Measurements from ENCODE around the gene HAS3.

Gene HAS3

DNA sequence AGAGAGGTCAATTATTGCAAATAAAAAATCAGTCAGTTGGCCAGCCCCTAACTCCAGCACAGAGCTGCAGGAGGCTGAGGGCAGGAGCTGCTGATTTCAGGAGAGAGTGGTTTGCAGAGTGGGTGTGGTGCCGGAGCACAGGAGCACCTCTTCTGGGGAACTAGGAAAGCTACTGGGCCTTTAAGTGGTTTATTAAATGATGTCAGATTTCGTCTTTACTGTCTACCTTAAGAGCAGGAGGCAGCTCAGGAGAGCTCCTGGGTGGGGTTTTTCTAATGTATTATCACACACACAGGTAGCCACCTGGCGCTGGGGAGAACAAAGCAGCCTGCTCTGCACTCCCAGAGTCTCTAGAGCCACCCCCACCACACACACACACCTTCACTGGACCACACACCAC is 11.5 kb upstream of the HAS3 start:
- no peak for DNase-seq (ENCODE audit: low spot score)

DNA sequence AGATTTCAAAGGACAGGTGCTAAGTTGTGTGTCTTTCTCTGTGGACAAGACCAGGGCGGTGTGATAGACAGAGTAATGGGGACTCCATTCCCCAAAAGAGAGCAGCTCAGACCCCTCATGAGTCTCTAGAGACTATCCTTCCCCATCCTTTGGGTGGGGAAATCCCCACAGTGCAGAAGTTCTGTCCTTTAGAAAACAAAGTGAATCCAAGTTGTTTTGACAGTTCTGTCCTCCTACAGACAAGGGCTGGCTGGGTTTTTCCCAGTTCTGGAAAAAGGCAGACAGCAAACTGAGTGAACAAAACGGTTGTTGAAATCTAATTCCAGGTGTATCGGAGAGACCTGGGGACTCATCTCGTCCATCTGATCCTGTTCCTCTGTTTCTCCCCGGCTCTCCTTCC is 11.0 kb upstream of the HAS3 start:
- DNase-seq (ENCODE audit: low spot score) = no peak

DNA sequence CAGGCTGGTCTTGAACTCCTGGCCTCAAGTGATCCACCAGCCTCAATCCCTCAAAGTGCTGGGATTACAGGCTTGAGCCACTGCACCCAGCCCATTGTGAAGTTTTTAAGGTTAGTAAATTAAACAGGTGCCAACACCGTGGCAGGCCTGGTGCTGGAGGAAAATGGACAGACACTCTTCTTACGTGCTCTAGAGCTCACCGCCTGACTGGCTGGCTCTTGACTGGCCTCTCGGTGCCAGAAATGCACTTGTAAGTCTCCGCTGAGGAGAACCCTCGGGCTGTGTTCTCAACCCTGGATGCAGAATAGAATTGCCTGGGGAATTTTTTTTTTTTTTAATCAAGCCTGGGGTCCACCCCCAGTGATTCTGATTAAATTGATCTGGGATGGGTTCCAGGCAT is 10.3 kb upstream of the HAS3 start:
- DNase-seq (ENCODE audit: low spot score) = no peak

DNA sequence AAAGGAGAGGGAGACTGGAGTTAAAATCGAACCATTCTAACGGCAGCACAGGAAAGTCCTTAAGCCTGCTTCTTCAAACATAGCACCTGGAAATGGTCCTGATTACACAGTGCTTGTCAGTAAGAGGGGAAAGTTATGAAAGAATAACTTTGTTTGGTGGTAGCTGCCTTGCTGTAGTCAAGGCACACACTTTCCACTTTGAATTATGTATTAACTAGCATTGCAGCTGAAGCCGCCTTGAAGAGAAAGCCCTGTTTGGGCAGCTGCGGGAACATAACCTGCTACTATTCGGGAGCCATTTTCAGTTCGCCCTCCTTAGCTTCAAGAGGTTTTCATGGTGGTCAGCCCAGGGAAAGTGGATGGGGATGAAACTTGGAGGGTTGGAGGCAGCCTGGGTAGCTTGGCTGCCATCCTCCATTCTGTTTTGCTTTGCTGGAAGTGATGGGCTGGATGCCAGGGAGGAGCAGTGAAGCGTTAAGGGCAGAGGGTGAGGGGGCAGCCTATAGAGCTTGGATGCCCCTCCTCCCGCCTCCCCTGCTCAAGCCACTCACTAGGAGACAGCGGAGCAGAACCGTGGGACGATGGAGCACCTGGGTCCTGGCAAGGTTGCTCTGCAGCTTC is 5.3 kb upstream of the HAS3 start:
- DNase-seq (ENCODE audit: low spot score) = no peak

DNA sequence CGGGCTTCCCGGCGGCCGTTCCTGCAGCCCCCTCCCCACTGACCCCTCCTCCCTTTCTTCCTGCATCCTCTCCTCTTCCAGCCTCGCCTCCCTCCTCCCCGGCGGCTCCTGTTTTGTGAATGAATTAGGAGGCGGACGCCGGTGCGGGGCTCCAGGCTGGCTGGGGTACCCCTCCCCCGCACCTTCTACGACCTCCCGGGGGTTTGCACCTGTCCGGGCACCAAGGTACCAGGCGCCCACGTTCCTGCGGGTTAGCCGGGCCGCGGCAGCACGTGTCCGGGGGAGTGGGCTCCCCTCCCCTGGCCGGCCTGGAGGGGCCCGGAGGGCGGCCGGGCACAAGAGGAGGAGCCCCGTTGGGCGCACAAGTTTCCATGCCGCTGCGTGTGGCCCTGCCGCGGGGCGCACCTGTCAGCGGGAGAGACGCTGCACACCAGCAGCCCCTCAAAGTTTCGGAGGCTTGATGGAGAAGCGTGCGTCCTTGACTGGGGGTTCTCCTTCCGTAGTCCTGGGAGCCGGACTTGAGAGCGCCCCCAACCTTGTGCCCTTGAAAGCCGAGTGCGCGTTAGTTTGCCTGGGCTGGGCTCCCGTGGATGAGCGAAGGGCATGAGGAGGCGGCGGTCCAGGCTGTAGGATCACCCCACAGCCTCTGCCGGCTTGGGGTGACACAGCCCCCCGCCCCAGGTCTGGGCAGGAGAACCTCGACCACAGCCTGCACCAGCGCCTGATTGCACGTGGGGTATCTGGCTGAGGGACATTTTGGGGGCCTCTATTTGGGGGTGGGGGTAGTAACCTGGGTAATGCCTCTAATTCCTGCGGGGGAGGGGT is 1.2 kb downstream of the HAS3 start:
- no peak for DNase-seq (ENCODE audit: low spot score)

DNA sequence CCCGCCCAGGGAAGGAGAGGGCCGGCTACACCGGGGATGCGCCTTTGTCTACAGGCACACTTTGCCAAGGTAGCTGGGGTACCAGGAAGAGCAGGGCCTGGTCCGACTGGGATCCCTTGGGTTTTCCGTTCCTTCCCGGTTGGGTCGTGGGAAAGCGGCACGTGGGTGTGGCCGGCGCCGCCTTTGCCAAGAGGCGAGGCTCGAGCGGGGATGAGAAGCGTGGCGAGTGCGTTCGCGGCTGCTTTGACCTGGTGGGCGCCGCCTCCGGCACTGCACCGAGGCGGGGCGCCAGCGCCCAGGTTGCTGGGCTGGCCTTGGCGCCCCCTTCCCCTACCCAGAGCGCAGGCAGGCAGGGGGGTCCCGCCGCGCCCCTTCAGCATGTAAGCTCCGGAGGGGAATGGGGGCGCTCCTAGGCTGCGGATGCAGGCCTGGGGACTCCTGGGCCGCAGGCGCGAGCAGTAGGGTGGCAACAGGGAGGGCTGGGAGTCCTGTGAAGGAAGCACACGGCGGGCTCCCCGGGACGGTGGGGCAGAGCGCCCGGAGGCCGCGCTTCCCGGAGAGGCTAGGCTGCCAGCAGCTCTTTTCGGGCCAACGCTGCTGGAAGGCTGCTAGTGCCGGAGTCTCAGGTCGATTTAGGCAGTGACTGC is 2.0 kb downstream of the HAS3 start:
- DNase-seq (ENCODE audit: low spot score) = no peak

DNA sequence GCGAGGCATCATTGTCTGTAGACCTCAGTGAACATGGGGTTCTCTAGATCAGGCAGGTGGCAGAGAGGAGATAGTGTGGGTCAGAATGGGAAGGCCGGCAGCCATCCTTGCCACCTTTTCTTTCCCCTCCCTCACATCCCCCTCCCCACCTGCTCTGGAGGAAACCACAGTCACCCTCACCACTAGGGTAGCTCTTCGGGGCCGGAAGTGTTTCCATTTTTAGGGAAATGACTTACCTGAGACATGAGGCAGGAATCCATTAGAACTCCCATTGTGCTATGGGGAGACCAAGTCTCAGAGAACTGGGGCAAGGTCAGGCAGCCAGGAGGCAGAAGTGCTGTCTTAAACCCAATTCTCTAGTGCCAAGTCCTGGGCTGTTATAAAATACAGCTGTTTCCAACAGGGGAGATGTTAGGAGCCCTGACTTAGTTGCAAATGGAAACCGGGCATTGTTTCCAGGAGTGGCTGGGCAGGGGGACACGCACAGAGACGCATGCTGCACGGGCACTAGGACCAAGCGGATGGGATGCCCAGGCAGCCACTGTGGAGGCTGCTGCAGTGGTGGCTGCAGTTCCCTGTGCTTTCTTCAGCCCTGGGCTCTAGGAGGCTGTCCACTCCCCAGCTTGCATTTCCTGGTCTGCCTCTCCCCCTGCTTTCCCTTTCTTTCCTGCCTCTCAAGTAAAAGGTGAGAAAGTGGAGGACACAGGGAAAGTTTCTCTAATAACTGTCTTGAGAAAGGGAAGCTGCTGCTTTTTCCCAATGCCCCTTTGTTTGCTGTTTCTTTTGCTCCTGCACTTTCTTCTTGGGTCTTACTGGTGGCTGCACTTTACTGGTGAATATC is 2.8 kb downstream of the HAS3 start:
- DNase-seq (ENCODE audit: low spot score) = no peak

DNA sequence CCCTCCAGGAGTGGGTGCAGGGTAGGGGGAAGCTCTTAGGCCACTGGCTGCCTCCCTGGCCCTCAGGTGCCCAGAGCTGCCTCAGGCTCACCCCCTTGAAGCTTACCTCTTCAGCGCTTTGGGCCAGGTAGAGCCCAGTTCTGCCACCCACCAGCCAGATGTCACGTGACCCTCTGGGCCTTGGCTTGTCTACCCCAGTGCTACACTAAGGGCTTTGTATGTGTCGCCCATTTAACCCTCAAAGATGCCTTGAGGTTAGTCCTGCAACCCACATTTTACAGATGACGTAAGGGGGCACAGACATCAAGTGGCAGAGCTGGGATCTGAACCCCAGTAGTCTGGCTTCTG is 3.4 kb downstream of the HAS3 start:
- no peak for DNase-seq (ENCODE audit: low spot score)

DNA sequence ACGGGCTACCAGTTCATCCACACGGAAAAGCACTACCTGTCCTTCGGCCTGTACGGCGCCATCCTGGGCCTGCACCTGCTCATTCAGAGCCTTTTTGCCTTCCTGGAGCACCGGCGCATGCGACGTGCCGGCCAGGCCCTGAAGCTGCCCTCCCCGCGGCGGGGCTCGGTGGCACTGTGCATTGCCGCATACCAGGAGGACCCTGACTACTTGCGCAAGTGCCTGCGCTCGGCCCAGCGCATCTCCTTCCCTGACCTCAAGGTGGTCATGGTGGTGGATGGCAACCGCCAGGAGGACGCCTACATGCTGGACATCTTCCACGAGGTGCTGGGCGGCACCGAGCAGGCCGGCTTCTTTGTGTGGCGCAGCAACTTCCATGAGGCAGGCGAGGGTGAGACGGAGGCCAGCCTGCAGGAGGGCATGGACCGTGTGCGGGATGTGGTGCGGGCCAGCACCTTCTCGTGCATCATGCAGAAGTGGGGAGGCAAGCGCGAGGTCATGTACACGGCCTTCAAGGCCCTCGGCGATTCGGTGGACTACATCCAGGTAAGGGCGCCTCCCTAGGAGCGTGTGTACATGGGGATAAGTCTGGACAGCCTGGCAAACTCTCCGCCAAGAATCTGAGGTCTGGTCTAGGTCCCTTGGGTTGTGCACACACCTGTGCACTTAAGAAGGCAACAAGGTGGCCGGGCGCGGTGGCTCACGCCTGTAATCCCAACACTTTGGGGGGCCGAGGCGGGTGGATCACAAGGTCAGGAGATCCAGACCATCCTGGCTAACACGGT is 4.2 kb downstream of the HAS3 start:
- DNase-seq (ENCODE audit: low spot score) = no peak

DNA sequence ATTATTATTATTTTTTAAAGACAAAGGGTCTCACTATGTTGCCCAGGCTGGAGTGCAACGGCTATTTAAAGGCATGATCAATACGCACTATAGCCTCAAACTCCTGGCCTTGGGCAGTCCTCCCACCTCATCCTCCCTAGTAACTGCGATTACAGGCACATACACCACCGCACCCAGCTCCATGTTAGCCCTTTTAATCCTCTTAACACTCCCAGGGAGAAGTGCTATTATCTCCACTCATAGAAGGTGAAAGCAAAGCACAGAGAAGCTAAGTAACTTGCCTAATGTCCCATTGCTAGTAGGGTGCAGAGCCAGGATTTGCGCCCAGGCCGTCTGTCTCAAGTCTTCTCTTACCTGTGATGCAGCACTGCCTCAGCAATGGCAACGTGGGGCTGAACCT is 5.0 kb downstream of the HAS3 start:
- DNase-seq (ENCODE audit: low spot score) = no peak

DNA sequence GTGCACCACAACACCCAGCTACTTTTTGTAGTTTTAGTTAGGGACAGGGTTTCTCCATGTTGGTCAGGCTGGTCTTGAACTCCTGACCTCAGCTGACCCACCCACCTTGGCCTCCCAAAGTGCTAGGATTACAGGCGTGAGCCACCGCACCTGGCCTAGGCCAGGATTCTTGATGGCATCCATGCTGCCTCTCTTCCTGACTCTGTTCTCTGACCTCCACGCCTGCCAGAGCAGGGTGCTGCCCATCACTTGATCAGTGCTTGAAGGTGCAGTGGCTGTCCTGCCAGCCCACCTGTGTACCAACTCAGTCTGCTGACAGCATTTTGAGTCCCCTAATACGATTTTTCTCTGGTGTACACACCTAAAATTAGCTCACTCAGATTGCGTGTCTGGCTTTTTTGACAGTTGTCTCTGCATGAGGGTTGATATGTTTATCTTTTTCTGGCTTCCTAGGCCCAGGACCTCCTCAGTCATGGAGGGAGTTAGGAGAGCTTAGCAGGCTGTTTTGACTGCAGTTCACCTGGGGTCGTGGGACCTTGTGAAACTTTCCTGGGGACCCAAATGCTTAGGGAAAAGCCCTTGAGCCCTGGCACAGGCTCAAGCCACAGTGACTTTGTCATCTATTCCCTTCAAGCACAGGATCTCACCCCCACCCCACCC is 5.9 kb downstream of the HAS3 start:
- no peak for DNase-seq (ENCODE audit: low spot score)

DNA sequence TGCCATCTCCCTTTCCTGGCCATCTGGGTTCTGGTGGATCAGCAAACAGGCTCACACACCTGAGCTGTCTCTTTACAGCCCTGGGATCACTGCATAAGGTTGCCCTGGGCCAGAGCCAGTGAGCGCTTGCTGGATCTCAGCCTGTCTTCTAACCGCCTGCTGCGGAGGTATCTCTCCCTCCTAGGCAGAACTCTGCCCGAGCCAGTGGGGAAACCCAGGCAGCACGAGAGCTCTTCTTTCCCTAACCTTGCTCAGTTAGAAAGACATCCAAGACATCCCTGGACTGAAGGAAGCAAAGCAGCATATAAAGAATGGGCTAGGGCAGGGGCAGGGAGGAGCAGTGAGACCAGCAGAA is 6.4 kb downstream of the HAS3 start:
- DNase-seq (ENCODE audit: low spot score) = no peak

DNA sequence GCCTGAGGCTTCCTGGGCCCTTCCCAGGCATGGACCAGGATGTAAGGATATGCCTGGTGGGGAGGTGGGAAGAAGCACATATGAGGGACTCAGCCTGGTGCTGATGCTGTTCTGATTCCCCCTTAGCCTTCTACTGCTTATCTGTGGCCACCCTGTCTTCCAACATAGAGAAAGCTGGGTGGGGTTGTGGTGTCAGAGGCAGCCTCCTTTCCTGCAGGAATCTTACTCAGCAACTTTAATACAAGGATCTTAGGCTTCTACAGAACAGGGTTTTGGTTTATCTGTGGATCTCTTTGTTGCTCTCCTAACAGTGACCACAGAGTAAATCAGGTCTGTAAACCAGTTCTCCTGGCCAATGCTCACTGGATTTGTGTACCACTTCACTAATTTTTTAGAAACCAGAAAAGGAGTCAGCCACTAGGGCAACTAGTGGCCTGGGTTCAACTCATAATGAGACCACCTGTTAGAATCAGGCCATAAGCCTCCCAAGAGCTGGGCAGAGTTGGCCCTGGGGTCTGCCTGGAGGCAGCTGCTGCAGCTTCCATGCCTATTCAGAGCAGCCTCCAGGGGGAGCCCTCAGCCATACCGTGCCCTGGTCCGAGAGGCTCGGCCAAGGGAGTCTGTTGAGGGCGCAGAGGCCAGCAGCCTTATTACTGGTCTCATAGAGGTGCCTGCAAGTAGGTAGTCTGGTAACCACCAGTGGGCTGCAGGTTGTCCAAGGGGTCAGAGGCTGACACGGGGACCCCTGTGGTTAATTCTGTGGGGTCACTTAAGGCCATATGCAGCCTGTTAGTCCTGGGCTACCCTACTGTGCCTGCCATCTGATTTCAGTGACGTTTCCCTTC is 7.1 kb downstream of the HAS3 start:
- peak; percentile 84 for DNase-seq (ENCODE audit: low spot score)

DNA sequence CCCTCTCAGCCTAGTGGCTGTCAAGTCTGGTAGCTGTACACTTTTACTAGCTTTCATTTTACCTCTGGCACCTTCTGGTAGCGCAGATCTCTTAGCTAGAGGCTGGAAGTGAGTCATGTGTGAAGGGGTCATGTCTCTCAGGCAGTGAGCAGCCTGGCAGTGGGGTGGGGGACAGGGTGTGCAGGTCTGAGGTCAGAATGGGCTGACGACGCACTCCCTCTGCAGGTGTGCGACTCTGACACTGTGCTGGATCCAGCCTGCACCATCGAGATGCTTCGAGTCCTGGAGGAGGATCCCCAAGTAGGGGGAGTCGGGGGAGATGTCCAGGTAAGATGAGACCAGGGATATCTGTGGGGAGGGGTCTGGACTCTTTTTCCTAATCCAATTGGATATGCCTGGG is 7.8 kb downstream of the HAS3 start:
- DNase-seq (ENCODE audit: low spot score) = no peak

DNA sequence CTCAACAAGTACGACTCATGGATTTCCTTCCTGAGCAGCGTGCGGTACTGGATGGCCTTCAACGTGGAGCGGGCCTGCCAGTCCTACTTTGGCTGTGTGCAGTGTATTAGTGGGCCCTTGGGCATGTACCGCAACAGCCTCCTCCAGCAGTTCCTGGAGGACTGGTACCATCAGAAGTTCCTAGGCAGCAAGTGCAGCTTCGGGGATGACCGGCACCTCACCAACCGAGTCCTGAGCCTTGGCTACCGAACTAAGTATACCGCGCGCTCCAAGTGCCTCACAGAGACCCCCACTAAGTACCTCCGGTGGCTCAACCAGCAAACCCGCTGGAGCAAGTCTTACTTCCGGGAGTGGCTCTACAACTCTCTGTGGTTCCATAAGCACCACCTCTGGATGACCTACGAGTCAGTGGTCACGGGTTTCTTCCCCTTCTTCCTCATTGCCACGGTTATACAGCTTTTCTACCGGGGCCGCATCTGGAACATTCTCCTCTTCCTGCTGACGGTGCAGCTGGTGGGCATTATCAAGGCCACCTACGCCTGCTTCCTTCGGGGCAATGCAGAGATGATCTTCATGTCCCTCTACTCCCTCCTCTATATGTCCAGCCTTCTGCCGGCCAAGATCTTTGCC is 9.0 kb downstream of the HAS3 start:
- no peak for DNase-seq (ENCODE audit: low spot score)

DNA sequence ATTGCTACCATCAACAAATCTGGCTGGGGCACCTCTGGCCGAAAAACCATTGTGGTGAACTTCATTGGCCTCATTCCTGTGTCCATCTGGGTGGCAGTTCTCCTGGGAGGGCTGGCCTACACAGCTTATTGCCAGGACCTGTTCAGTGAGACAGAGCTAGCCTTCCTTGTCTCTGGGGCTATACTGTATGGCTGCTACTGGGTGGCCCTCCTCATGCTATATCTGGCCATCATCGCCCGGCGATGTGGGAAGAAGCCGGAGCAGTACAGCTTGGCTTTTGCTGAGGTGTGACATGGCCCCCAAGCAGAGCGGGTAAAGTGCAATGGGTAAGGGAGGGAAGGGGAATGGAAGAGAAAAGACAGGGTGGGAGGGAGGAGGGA is 9.5 kb downstream of the HAS3 start:
- DNase-seq (ENCODE audit: low spot score) = no peak

DNA sequence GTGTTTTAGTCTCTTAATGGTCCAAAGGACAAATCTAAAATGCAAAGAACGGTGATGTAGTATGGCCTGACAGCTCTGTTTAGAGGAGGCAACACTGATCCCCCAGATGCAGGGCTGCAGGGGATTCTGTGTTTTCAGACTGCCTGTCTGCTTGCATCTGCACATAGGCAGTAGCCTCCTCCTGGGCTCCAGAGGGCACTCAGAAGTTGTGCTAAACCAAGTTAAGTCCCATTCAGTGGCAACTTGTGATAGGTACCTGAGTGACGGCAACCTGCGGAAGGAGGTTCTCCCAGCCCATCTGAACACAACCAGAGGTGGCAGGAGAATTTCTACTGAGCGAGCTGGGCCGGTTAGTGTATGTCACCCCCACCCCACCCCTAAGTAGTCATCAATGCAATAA is 9.9 kb downstream of the HAS3 start:
- DNase-seq (ENCODE audit: low spot score) = no peak

DNA sequence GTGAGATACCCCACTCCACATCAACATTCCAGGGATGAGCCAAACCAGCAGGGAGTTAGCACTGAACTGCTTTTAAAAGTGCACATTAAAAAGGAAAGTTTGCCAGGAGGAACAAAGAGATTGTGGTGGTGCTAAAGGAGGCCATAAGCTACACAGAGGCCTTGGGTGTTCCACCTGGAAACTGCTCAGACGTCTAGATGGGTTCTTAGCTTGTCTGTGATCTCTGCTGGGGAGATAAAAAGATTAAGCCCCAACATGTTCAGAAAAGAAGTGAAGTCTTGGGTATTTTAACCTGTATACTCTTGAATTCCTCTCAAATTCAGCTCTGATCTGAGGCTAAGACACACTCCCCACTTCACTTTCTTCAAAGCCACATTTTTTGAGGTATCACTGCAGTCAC is 10.4 kb downstream of the HAS3 start:
- DNase-seq (ENCODE audit: low spot score) = no peak

DNA sequence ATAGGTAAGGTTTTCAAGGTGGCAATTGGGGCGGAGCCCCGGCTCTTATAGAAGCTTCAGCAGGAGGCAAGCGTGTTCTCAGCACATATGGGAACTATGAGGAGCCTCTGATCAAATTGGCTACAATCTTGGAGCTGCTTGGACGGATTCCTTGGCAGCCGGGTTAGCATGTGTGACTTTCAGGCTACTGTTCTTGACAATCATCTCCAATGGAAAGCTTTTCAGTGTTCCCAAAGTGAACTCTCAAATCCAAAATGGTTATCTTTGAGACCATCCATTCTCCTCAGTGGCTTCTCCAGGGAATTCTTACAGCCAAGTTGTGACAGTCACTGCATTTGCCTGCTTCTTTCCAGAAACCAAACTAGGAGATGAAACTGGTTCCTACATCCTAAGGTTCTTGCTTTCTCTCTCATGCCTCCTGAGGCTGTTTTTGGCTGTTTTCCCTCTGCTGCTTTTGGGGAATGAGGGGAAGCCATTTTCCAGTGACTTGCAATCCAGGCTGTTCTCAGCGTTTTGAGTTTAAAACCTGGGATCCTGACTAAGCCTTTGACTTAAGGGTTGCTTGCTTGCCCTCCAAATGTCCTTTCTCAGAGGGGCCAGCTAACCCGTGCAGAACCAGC is 10.9 kb downstream of the HAS3 start:
- DNase-seq (ENCODE audit: low spot score) = no peak

DNA sequence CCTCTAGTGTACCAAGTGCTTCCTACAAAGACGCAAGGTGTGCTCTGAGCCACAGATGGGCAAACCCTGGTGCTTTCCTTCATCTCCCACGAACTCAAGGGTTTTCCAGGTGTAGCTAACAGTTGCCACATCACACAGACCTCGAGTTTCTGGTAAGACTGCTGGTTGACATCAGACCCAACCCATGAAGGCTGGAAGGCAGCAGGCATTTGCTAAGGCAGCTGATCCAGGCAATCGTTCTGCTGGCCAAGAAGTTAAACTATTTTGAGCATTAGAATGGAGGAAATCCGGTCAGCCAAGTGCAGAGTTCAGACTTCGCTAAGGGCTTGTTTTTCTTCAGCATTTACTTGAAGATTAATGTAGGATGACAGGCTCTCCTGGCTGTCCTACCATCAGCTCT is 11.5 kb downstream of the HAS3 start:
- no peak for DNase-seq (ENCODE audit: low spot score)

Data from hepatic stellate cell (primary cell).